ENCODE measurements around the gene WASF2. TPM values are rescaled to one million over a fixed set of nuclear protein-coding genes. Genes with fewer than 3 reads are reported as not detected.

Gene WASF2
- total and polyA plus RNA-seq, 2 of the 13 experiments (the other 11 are each of a cell fraction or from before 2014, with no cell fraction given), result 10.4 to 27.7 TPM

- H3K27me3 ChIP-seq (ENCODE audit: control insufficient read depth in 1 of 2, insufficient read depth in 2 of 2, low read length in 2 of 2), result peaks cover 8 to 44% of the 10 kb centered on the region in 2 experiments
- ATAC-seq, result no peak
- no TSS peak for BruUV-seq (replicated peaks)
- H3K27ac ChIP-seq (ENCODE audit: extremely low read length, insufficient read depth, low read length), result no peak overlapping the region
- in situ Hi-C loops (cut with HindIII; ENCODE audit: extremely low pct_ligation_motif_present, low pct_unique_long_range_greater_than_20kb), result no loop called here
- no peaks in the 10 kb centered on the region for H3K36me3 ChIP-seq (replicated peaks in 1 of 2; ENCODE audit: control insufficient read depth in 1 of 2, insufficient read depth in 2 of 2, low read length in 2 of 2)
- H3K9ac ChIP-seq (ENCODE audit: insufficient read depth, low read depth, low read length), result no peak overlapping the region
- intact Hi-C loops (cut with micrococcal nuclease; ENCODE audit: unreplicated experiment), result no loop called here
- WGBS (ENCODE audit: low lambda C conversion rate), result 38% methylated on average over 9 of the region's 18 CpGs
- H3K4me3 ChIP-seq (replicated peaks in 1 of 3; ENCODE audit: insufficient read depth in 1 of 3, low read depth in 2 of 3, low read length in 3 of 3), result no peak overlapping the region
- H3K79me2 ChIP-seq (ENCODE audit: insufficient read depth, low read length), result no peaks in the 10 kb centered on the region
- no peaks in the 10 kb centered on the region for H3K9me3 ChIP-seq (ENCODE audit: low read length)
- FAIRE-seq, result no peak
- H3K4me1 ChIP-seq (ENCODE audit: insufficient read depth, low read length), result no peaks in the 10 kb centered on the region
- ChIA-PET CTCF (ENCODE audit: low intra/inter-chr PET ratio, low total read pairs) (no interaction called here), POLR2A (no interaction called here)
- H4K20me1 ChIP-seq (ENCODE audit: insufficient read depth, low read length), result no peaks in the 10 kb centered on the region
- H3K4me2 ChIP-seq (ENCODE audit: low read depth, low read length), result no peak overlapping the region
- TF ChIP-seq CREM (IDR thresholded peaks at IDR 0.05), result no peak
- no peak for TF ChIP-seq CREM (CRISPR knock-in tag; IDR thresholded peaks at IDR 0.05)
- no peak for TF ChIP-seq KMT2B (CRISPR knock-in tag; IDR thresholded peaks at IDR 0.05)
- no peak for TF ChIP-seq ZNF660 (CRISPR knock-in tag; IDR thresholded peaks at IDR 0.05; ENCODE audit: borderline replicate concordance, low read depth)
- TF ChIP-seq SPEN (CRISPR knock-in tag; IDR thresholded peaks at IDR 0.05; ENCODE audit: low read depth), result no peak
- H2AFZ ChIP-seq (ENCODE audit: low read length), result no peak overlapping the region
- DNase-seq (ENCODE audit: low spot score), result no peak
Observed at GRCh38 chr1:27381969-27382762, 107.8 kb downstream of the WASF2 start.

- Histone ChIP-seq H3K36me3 (replicated peaks in 1 of 2; ENCODE audit: control insufficient read depth in 1 of 2, insufficient read depth in 2 of 2, low read length in 2 of 2) (no peaks in the 10 kb centered on the region), H2AFZ (ENCODE audit: low read length) (no peak overlapping the region), H4K20me1 (ENCODE audit: insufficient read depth, low read length) (no peaks in the 10 kb centered on the region), H3K27ac (ENCODE audit: extremely low read length, insufficient read depth, low read length) (no peak overlapping the region), H3K27me3 (ENCODE audit: control insufficient read depth in 1 of 2, insufficient read depth in 2 of 2, low read length in 2 of 2) (peaks cover 9 to 45% of the 10 kb centered on the region in 2 experiments), H3K9me3 (ENCODE audit: low read length) (no peaks in the 10 kb centered on the region), H3K4me1 (ENCODE audit: insufficient read depth, low read length) (no peaks in the 10 kb centered on the region), H3K9ac (ENCODE audit: insufficient read depth, low read depth, low read length) (no peak overlapping the region), H3K79me2 (ENCODE audit: insufficient read depth, low read length) (no peaks in the 10 kb centered on the region), H3K4me3 (replicated peaks in 1 of 3; ENCODE audit: insufficient read depth in 1 of 3, low read depth in 2 of 3, low read length in 3 of 3) (no peak overlapping the region), H3K4me2 (ENCODE audit: low read depth, low read length) (no peak overlapping the region)
- 22% methylated on average over 9 of the region's 12 CpGs for WGBS (ENCODE audit: low lambda C conversion rate)
- ChIA-PET POLR2A (interaction anchor here (0.6 kb wide), 1 partner anchor 15 kb away, joined by 3 read pairs; no protein-coding TSS in a partner anchor), CTCF (ENCODE audit: low intra/inter-chr PET ratio, low total read pairs) (no interaction called here)
- in situ Hi-C loops (cut with HindIII; ENCODE audit: extremely low pct_ligation_motif_present, low pct_unique_long_range_greater_than_20kb) (no loop called here), intact Hi-C loops (cut with micrococcal nuclease; ENCODE audit: unreplicated experiment) (no loop called here)
- DNase-seq (ENCODE audit: low spot score) (no peak), FAIRE-seq (no peak), ATAC-seq (no peak)
- no TSS peak for BruUV-seq (replicated peaks)
- TF ChIP-seq MEIS1 (CRISPR knock-in tag; IDR thresholded peaks at IDR 0.05; ENCODE audit: borderline replicate concordance), result no peak
- no peak for TF ChIP-seq CEBPG (CRISPR knock-in tag; IDR thresholded peaks at IDR 0.05)
- TF ChIP-seq E2F2 (CRISPR knock-in tag; IDR thresholded peaks at IDR 0.05; ENCODE audit: borderline replicate concordance), result no peak
- TF ChIP-seq CAMTA2 (CRISPR knock-in tag; IDR thresholded peaks at IDR 0.05; ENCODE audit: borderline replicate concordance), result no peak
- no peak for TF ChIP-seq ZBTB21 (CRISPR knock-in tag; IDR thresholded peaks at IDR 0.05)
- TF ChIP-seq MXI1 (IDR thresholded peaks at IDR 0.05; ENCODE audit: borderline replicate concordance, low read depth, low read length), result no peak
- no peak for TF ChIP-seq NAIF1 (CRISPR knock-in tag; IDR thresholded peaks at IDR 0.05; ENCODE audit: borderline replicate concordance)
- TF ChIP-seq MYPOP (CRISPR knock-in tag; IDR thresholded peaks at IDR 0.05), result no peak
- no peak for TF ChIP-seq ZNF766 (CRISPR knock-in tag; IDR thresholded peaks at IDR 0.05; ENCODE audit: borderline replicate concordance)
Observed at GRCh38 chr1:27380766-27381733, 108.9 kb downstream of the WASF2 start.
